C4-2B (cell line): ENCODE measurements around the gene RRP8.

Experiments used
- H3K27ac ChIP-seq: fragments of 450-650 bp; 2 replicates; pipeline ENCODE4 v1.5.1; 2017
- ZFX ChIP-seq: fragments of 450-650 bp; IDR thresholded peaks from 2 replicates; pipeline ENCODE4 v1.6.1; 2017
- TF ChIP-seq, protein P1 (sequence below): fragments of 450-650 bp; conservative IDR thresholded peaks from 2 replicates; pipeline ENCODE4 v1.5.1; 2017; ENCODE audit warnings: mild to moderate bottlenecking

The RRP8 gene

GRCh38 chr11:6621711-6622211 lies 18.3 kb upstream of the RRP8 start:
- H3K27ac ChIP-seq, result no peak overlapping the region
- TF ChIP-seq ZFX, result no peak
- TF ChIP-seq, protein P1, sequence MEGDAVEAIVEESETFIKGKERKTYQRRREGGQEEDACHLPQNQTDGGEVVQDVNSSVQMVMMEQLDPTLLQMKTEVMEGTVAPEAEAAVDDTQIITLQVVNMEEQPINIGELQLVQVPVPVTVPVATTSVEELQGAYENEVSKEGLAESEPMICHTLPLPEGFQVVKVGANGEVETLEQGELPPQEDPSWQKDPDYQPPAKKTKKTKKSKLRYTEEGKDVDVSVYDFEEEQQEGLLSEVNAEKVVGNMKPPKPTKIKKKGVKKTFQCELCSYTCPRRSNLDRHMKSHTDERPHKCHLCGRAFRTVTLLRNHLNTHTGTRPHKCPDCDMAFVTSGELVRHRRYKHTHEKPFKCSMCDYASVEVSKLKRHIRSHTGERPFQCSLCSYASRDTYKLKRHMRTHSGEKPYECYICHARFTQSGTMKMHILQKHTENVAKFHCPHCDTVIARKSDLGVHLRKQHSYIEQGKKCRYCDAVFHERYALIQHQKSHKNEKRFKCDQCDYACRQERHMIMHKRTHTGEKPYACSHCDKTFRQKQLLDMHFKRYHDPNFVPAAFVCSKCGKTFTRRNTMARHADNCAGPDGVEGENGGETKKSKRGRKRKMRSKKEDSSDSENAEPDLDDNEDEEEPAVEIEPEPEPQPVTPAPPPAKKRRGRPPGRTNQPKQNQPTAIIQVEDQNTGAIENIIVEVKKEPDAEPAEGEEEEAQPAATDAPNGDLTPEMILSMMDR, result no peak

- TF ChIP-seq ZFX, result no peak
- TF ChIP-seq, protein P1, result no peak
- H3K27ac ChIP-seq, result no peak overlapping the region
Measured at GRCh38 chr11:6620636-6621035, 17.2 kb upstream of the RRP8 start.

GRCh38 chr11:6619004-6619745 lies 15.8 kb upstream of the RRP8 start, which contains the start of gene TPP1:
Gene TPP1, minus strand, starts transcription at chr11:6619422. Its CDS starts 22 bp downstream, at chr11:6619400.
- H3K27ac ChIP-seq, result peak within 1 kb of the TSS; percentile 63
- no peak for TF ChIP-seq ZFX
- TF ChIP-seq, protein P1, result no peak

GRCh38 chr11:6618117-6619003 lies 14.9 kb upstream of the RRP8 start:
- TF ChIP-seq, protein P1, result no peak
- no peak for TF ChIP-seq ZFX
- H3K27ac ChIP-seq, result peak overlapping the region; percentile 63

GRCh38 chr11:6617315-6617781 lies 13.9 kb upstream of the RRP8 start:
- H3K27ac ChIP-seq, result no peak overlapping the region
- TF ChIP-seq, protein P1, result no peak
- TF ChIP-seq ZFX, result no peak

DNA sequence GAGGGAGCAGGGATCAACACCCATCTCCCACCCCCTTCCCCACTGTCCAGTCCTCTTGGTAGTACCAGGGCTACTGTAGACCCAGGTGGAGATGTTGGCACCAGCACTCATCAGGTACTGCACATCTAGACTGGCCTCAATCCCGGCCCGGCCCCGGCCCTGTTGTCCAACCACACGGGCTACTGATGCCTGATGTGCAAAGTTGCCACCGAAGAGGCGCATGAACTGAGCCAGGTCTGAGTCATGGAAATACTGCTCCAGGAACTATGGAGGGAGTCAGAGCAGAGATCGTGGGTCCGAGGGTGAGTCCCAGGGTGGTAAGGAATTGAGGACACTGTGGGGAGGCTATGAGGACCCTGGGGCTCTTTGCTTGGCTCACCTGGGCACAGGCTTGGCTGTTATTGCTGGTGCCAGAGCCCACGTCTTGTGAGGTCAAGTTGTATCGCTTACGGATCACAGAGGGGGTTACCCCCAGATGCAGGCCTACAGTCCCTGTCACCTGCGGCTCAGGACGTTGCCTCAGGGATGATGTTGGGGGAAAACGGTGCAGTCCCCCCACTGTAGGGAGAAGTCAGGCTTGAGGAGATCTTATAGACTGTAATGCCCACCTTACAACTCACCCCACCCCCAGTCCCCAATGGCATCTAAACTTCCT lies 13.3 kb upstream of the RRP8 start:
- no peak overlapping the region for H3K27ac ChIP-seq
- TF ChIP-seq ZFX, result no peak
- TF ChIP-seq, protein P1, result no peak
